COLO668 (cell line): ENCODE results near the gene ZNF763.
A peak's percentile ranks its signal among the peaks of the same experiment; 100 is the strongest.
"Not testable (repeated sequence)": the region's sequence is repeated elsewhere in the genome, so short reads cannot be mapped to it uniquely, and the experiment has no call there.

Experiments used
- DNase-seq: peaks from one replicate; lab custom pipeline; 2025; ENCODE audit not compliant: unreplicated experiment; lab: John Stamatoyannopoulos, UW

ZNF763 gene

GRCh38 chr19:11971041-11971440, 6.2 kb downstream of the ZNF763 start:
- DNase-seq, result no peak

- DNase-seq, result no peak
Measured at GRCh38 chr19:11973019-11973810, 8.4 kb downstream of the ZNF763 start.

GRCh38 chr19:11978492-11979100, 13.8 kb downstream of the ZNF763 start:
- no peak for DNase-seq

GRCh38 chr19:11979527-11979926, 14.7 kb downstream of the ZNF763 start:
- no peak for DNase-seq

- no peak for DNase-seq
Measured at GRCh38 chr19:11982526-11982925, 17.7 kb downstream of the ZNF763 start.

- DNase-seq, result peak; percentile 16
Measured at GRCh38 chr19:11984986-11985385, 20.1 kb downstream of the ZNF763 start.

- DNase-seq, result no peak
Measured at GRCh38 chr19:11986754-11987153, 21.9 kb downstream of the ZNF763 start.

- peak; percentile 97 for DNase-seq
Measured at GRCh38 chr19:11987405-11988281, 22.8 kb downstream of the ZNF763 start.

GRCh38 chr19:11989112-11989456, 24.2 kb downstream of the ZNF763 start:
- DNase-seq, result no peak

- DNase-seq, result not testable (repeated sequence)
Measured at GRCh38 chr19:11991921-11992320, 27.1 kb downstream of the ZNF763 start.

GRCh38 chr19:11995174-11995573, 30.3 kb downstream of the ZNF763 start:
- no peak for DNase-seq

- no peak for DNase-seq
Measured at GRCh38 chr19:12000152-12000981, 35.5 kb downstream of the ZNF763 start.

GRCh38 chr19:12015015-12015752, 50.3 kb downstream of the ZNF763 start:
- DNase-seq, result no peak

GRCh38 chr19:12015753-12016116, 50.9 kb downstream of the ZNF763 start:
- no peak for DNase-seq
